Activated CD4-positive, CD25-positive, alpha-beta regulatory T cell (primary cell): ENCODE results near the gene SPTA1.

Experiments used
- DNase-seq, 4 experiments: peaks; one replicate each; lab custom pipeline; 2025; lab: John Stamatoyannopoulos, UW

Gene SPTA1

GRCh38 chr1:158685085-158685484, 1.4 kb downstream of the SPTA1 start:
- no peak for DNase-seq

- no peak for DNase-seq
Observed at GRCh38 chr1:158681606-158682005, 4.9 kb downstream of the SPTA1 start.

GRCh38 chr1:158679289-158679688, 7.2 kb downstream of the SPTA1 start:
- DNase-seq: no peak

- DNase-seq: no peak
Observed at GRCh38 chr1:158675563-158676323, 10.8 kb downstream of the SPTA1 start.

- DNase-seq: no peak
Observed at GRCh38 chr1:158674302-158674701, 12.2 kb downstream of the SPTA1 start.

GRCh38 chr1:158666037-158666436, 20.5 kb downstream of the SPTA1 start:
- DNase-seq: no peak

GRCh38 chr1:158654571-158654970, 31.9 kb downstream of the SPTA1 start:
- no peak for DNase-seq

- DNase-seq: no peak
Observed at GRCh38 chr1:158654086-158654485, 32.4 kb downstream of the SPTA1 start.

- DNase-seq: no peak
Observed at GRCh38 chr1:158652721-158653334, 33.7 kb downstream of the SPTA1 start.

GRCh38 chr1:158649052-158649451, 37.5 kb downstream of the SPTA1 start:
- DNase-seq: no peak

- no peak for DNase-seq
Observed at GRCh38 chr1:158646465-158646864, 40.0 kb downstream of the SPTA1 start.

- no peak for DNase-seq
Observed at GRCh38 chr1:158644449-158644848, 42.1 kb downstream of the SPTA1 start.

GRCh38 chr1:158638904-158639303, 47.6 kb downstream of the SPTA1 start:
- no peak for DNase-seq

GRCh38 chr1:158638146-158638545, 48.4 kb downstream of the SPTA1 start:
- DNase-seq: no peak

GRCh38 chr1:158613764-158614163, 72.8 kb downstream of the SPTA1 start:
- DNase-seq: no peak

- no peak for DNase-seq
Observed at GRCh38 chr1:158611916-158612315, 74.6 kb downstream of the SPTA1 start.

GRCh38 chr1:158607296-158607695, 79.2 kb downstream of the SPTA1 start:
- no peak for DNase-seq

- DNase-seq: no peak
Observed at GRCh38 chr1:158604968-158605367, 81.5 kb downstream of the SPTA1 start, which contains the start of gene OR10Z1. TSS of gene OR10Z1 (plus strand) at chr1:158605268. CDS start at chr1:158606439, 1,171 bp downstream.

- no peak for DNase-seq
Observed at GRCh38 chr1:158600735-158601134, 85.8 kb downstream of the SPTA1 start.

- no peak for DNase-seq
Observed at GRCh38 chr1:158586942-158587341, 99.6 kb downstream of the SPTA1 start.

- DNase-seq: no peak
Observed at GRCh38 chr1:158583962-158584361, 102.6 kb downstream of the SPTA1 start.

- no peak for DNase-seq
Observed at GRCh38 chr1:158579733-158580132, 106.8 kb downstream of the SPTA1 start, which contains the start of gene OR10X1. TSS of gene OR10X1 (minus strand) at chr1:158579899. CDS start at chr1:158579899, 0 bp downstream.

GRCh38 chr1:158577561-158577960, 109.0 kb downstream of the SPTA1 start:
- DNase-seq: no peak
